ENCODE measurements around the gene COL4A1. TPM values are rescaled to one million over a fixed set of nuclear protein-coding genes. Genes with fewer than 3 reads are reported as not detected.

COL4A1 gene
- polyA plus RNA-seq, 1 donor (not counting 4 experiments of a cell fraction or from before 2014, with no cell fraction given): 22.3 TPM

GRCh38 chr13:110239280-110240125 lies 67.5 kb downstream of the COL4A1 start:
- no peak for DNase-seq (ENCODE audit: low read depth, low spot score)
- no peaks in the 10 kb centered on the region for H3K9me3 ChIP-seq (ENCODE audit: control insufficient read depth, low read depth, low read length)
- no peaks in the 10 kb centered on the region for H3K36me3 ChIP-seq (ENCODE audit: control insufficient read depth in 2 of 2, extremely low read depth in 1 of 2, insufficient read depth in 2 of 2, low read length in 2 of 2)
- dilution Hi-C loops (cut with MboI; ENCODE audit: extremely low pct_ligation_motif_present, low sequenced_read_pairs): no loop called here
- no peak overlapping the region for H2AFZ ChIP-seq (ENCODE audit: control insufficient read depth, low read length)
- H3K79me2 ChIP-seq (ENCODE audit: control insufficient read depth, insufficient read depth, low read length): no peaks in the 10 kb centered on the region
- H4K20me1 ChIP-seq (ENCODE audit: control insufficient read depth, extremely low read depth, insufficient read depth, low read length): no peaks in the 10 kb centered on the region
- no peaks in the 10 kb centered on the region for H3K4me1 ChIP-seq (ENCODE audit: control insufficient read depth, extremely low read depth, insufficient read depth, low read length)
- H3K9me1 ChIP-seq (ENCODE audit: control insufficient read depth, extremely low read depth, insufficient read depth, low read length): no peaks in the 10 kb centered on the region
- H3K9ac ChIP-seq (ENCODE audit: control insufficient read depth, extremely low read depth, insufficient read depth, low read length): no peak overlapping the region
- no peak overlapping the region for H3K27ac ChIP-seq (ENCODE audit: control insufficient read depth, insufficient read depth, low read length)
- TF ChIP-seq EZH2 (IDR thresholded peaks at IDR 0.05; ENCODE audit: low read length): no peak
- TF ChIP-seq CTCF (optimal IDR thresholded peaks at IDR 0.05 in 1 of 3, IDR thresholded peaks at IDR 0.05 in 1 of 3, conservative IDR thresholded peaks at IDR 0.05 in 1 of 3; ENCODE audit: extremely low read depth in 1 of 3, insufficient read depth in 2 of 3, low read length in 3 of 3): no peak
- FAIRE-seq: no peak
- H3K4me2 ChIP-seq (ENCODE audit: control insufficient read depth, extremely low read depth, insufficient read depth, low read depth, low read length): no peak overlapping the region
- H3K4me3 ChIP-seq (ENCODE audit: control insufficient read depth in 2 of 3, extremely low read depth in 1 of 3, insufficient read depth in 2 of 3, low read depth in 1 of 3, low read length in 3 of 3): no peak overlapping the region
- no peaks in the 10 kb centered on the region for H3K27me3 ChIP-seq (ENCODE audit: control insufficient read depth, extremely low read depth, insufficient read depth, low read length)

- no peaks in the 10 kb centered on the region for H4K20me1 ChIP-seq (ENCODE audit: control insufficient read depth, extremely low read depth, insufficient read depth, low read length)
- H3K4me2 ChIP-seq (ENCODE audit: control insufficient read depth, extremely low read depth, insufficient read depth, low read depth, low read length): no peak overlapping the region
- FAIRE-seq (no peak), DNase-seq (ENCODE audit: low read depth, low spot score) (no peak)
- H3K9me1 ChIP-seq (ENCODE audit: control insufficient read depth, extremely low read depth, insufficient read depth, low read length): no peaks in the 10 kb centered on the region
- dilution Hi-C loops (cut with MboI; ENCODE audit: extremely low pct_ligation_motif_present, low sequenced_read_pairs): no loop called here
- TF ChIP-seq EZH2 (IDR thresholded peaks at IDR 0.05; ENCODE audit: low read length): no peak
- no peak for TF ChIP-seq CTCF (optimal IDR thresholded peaks at IDR 0.05 in 1 of 3, IDR thresholded peaks at IDR 0.05 in 1 of 3, conservative IDR thresholded peaks at IDR 0.05 in 1 of 3; ENCODE audit: extremely low read depth in 1 of 3, insufficient read depth in 2 of 3, low read length in 3 of 3)
- H3K4me3 ChIP-seq (ENCODE audit: control insufficient read depth in 2 of 3, extremely low read depth in 1 of 3, insufficient read depth in 2 of 3, low read depth in 1 of 3, low read length in 3 of 3): no peak overlapping the region
- H3K27me3 ChIP-seq (ENCODE audit: control insufficient read depth, extremely low read depth, insufficient read depth, low read length): no peaks in the 10 kb centered on the region
- no peaks in the 10 kb centered on the region for H3K79me2 ChIP-seq (ENCODE audit: control insufficient read depth, insufficient read depth, low read length)
- H3K9me3 ChIP-seq (ENCODE audit: control insufficient read depth, low read depth, low read length): no peaks in the 10 kb centered on the region
- H3K27ac ChIP-seq (ENCODE audit: control insufficient read depth, insufficient read depth, low read length): no peak overlapping the region
- no peaks in the 10 kb centered on the region for H3K36me3 ChIP-seq (ENCODE audit: control insufficient read depth in 2 of 2, extremely low read depth in 1 of 2, insufficient read depth in 2 of 2, low read length in 2 of 2)
- H2AFZ ChIP-seq (ENCODE audit: control insufficient read depth, low read length): no peak overlapping the region
- H3K9ac ChIP-seq (ENCODE audit: control insufficient read depth, extremely low read depth, insufficient read depth, low read length): no peak overlapping the region
- no peaks in the 10 kb centered on the region for H3K4me1 ChIP-seq (ENCODE audit: control insufficient read depth, extremely low read depth, insufficient read depth, low read length)
These were observed 68.2 kb downstream of the COL4A1 start for GRCh38 chr13:110238818-110239195.

Measured in keratinocyte (primary cell).